Fibroblast of pulmonary artery (primary cell): ENCODE data around the gene RBMS1.

Experiments
- DNase-seq: peaks from one replicate; pipeline ENCODE4 v3.0.0-alpha.2; 2010; ENCODE audit warnings: low read depth
- H3K4me3 ChIP-seq: replicated peaks from 2 replicates; pipeline ENCODE4 v1.5.1; 2011; ENCODE audit warnings: low read depth, mild to moderate bottlenecking, control low read depth, low read length, moderate library complexity
- TF ChIP-seq, protein P1 (sequence below): IDR thresholded peaks from 2 replicates; pipeline ENCODE4 v1.5.1; 2011; ENCODE audit warnings: mild to moderate bottlenecking, control low read depth, low read length, inconsistent platforms; ENCODE audit errors: missing control alignments

The RBMS1 gene

DNA sequence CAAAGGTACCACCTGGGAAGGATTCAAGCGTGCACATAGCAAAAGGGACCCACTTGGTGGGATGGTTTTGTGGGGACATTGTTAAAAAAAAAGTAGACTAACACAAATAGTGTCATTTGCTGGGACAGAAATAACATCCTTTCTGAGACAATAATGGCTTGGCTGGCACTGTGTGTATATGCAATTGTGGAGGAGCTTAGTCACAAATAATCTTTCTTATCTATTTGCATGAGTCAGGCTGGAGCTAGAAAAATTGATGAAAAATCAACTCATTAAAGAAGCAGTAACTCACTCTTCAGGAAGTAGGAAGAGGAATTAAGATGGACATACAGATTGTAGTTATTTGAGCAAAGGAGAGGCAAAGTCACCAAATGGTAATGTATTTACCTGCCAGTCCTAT, 264.0 kb downstream of the RBMS1 start:
- H3K4me3 ChIP-seq = no peak overlapping the region
- DNase-seq = peak; percentile 64
- TF ChIP-seq, protein P1, sequence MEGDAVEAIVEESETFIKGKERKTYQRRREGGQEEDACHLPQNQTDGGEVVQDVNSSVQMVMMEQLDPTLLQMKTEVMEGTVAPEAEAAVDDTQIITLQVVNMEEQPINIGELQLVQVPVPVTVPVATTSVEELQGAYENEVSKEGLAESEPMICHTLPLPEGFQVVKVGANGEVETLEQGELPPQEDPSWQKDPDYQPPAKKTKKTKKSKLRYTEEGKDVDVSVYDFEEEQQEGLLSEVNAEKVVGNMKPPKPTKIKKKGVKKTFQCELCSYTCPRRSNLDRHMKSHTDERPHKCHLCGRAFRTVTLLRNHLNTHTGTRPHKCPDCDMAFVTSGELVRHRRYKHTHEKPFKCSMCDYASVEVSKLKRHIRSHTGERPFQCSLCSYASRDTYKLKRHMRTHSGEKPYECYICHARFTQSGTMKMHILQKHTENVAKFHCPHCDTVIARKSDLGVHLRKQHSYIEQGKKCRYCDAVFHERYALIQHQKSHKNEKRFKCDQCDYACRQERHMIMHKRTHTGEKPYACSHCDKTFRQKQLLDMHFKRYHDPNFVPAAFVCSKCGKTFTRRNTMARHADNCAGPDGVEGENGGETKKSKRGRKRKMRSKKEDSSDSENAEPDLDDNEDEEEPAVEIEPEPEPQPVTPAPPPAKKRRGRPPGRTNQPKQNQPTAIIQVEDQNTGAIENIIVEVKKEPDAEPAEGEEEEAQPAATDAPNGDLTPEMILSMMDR = no peak

DNA sequence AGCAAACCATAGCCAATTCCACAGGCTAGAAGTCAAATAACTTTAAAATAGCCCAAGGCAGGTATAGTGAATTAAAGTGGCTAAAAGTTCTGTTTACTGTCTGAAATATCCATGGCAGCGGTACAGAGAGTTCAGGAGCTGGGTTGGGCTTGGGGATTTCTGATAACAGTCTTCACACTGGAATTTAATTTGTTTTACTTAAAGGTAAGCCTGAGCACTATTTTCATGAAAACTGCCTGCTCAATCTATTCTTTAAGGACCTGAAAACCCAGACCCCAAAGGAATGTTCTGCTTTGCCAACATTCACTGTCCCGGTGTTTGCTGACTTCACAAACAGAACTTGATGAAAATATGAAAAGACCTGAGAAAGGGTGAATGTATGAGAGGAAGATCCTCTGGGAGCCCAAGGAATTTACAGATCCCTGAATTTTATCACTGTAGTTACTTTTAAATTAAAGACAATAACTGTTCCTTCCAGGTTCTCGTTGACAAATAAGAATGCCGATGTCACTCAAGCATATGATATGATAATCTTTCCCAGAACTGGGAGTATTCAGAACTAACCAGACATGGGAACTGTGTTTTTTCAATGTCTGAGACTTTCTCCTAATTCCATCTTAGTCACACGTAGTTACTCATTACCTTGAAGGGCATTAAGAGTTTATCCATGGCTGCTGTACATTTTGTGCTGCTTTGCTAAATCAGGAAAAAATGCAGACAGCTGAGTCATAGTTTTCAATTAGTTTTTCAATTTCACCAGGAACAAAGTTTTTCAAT, 265.3 kb downstream of the RBMS1 start:
- H3K4me3 ChIP-seq = no peak overlapping the region
- TF ChIP-seq, protein P1 = no peak
- peak; percentile 83 for DNase-seq

DNA sequence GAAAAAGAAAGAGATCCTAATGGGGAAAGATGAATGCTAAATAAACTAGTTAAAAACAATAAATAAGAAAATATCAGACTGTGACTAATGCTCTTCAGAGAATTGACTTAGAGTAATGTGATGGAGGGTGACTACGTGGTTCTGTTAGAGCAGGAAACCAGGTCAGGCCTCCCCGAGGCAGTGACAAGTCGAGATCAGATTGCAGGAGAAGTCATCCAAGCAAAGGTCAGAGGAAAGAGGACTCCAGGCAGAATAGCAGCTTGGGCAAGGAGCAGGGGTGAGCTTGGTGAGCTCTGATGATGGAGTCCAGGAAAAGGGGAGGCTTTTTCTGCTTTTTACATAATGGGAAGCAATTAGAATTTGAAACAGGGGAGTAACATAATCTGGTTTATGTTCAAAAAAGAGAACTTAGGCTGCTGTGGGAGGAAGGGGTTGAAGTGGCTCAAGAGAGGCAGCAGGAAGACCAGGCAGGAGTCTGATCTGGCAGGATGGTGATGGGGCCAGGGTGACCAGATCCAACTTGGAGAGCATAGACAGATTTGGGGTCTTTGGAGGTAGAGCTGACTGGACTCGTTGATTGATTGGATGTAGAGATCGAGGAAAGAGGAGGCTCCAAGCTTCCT, 266.2 kb downstream of the RBMS1 start:
- TF ChIP-seq, protein P1 = no peak
- DNase-seq = peak; percentile 52
- no peak overlapping the region for H3K4me3 ChIP-seq

DNA sequence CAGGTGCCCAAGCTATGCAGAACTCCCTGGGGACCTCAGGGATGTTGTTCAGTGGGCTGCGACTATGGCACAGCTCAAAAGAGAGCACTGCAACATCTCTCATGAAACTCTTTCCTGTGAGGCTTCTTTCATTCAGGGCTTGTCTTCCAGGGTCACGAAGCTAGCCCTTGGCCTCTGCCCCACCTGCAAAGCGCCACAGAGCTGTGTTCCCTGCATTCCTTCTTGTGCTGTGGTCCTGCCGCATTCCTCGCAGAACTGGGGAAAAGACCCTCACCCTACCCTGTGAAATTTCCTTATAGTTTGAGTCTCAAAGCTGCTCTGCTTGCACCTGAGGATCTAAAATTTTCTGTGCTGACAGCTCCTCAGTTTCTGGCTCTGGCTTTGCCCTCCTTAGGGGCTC, 267.2 kb downstream of the RBMS1 start:
- no peak for DNase-seq
- H3K4me3 ChIP-seq = no peak overlapping the region
- TF ChIP-seq, protein P1 = no peak

DNA sequence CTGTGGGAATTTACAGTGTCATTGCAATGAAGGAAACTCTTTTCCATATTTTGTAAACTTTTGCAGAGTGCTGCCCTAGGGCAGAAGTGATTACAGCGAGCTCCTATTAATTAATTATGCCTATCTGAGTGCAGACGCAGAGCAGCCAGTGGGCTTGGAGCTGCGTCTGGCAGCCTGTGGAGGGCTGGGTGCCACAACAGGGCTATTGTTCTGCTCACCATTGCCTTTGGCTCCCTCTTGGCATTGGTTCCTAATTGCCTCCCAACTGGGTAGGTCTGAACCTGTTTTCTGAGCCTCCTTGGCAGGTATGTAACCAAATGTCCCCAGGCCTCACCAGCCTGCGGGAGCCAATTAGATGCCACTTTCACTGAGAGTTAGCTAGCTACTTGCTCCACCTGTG, 267.9 kb downstream of the RBMS1 start:
- no peak overlapping the region for H3K4me3 ChIP-seq
- TF ChIP-seq, protein P1 = no peak
- no peak for DNase-seq

DNA sequence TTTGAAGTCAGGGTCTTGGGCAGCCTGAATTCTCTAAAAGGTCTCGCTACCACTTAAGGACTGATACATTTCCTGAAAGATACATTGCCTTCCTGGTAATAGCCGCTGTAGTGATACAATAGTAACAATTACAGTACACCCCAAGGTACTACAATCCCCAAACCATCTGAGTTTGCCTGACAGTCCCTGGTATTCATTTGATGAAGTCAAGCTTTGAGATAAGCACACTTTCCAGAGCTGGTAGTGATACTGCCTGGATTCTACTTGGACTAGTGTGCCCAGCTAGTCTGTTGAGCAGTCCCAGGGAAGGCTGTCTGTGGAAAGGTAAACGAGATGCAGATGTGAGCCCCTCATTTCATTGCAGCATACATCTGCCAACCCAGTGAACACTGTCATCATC, 269.1 kb downstream of the RBMS1 start:
- DNase-seq = no peak
- TF ChIP-seq, protein P1 = no peak
- peak overlapping the region; percentile 5 for H3K4me3 ChIP-seq

DNA sequence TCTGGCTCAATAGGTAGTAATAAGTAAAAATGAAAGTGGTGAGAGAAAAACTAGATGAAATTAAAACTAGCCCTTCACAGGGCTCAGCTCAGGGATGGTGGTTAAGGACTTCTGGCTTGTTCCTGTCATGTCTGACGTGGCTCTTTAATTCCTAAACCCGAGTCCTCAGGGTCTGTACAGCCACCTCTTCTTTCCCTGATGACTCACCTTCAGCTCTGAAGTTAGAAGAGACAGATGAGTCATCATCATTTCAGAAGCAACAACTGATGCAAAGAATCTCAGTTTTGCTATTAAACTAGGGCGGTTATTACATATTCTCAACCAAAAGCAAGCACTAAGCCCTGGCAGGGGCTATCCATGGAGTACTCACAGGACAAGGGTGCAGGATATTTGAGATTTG, 269.5 kb downstream of the RBMS1 start:
- peak overlapping the region; percentile 5 for H3K4me3 ChIP-seq
- TF ChIP-seq, protein P1 = no peak
- DNase-seq = peak; percentile 89
